Colonic mucosa (tissue), 4 donors: ENCODE measurements around the gene GULP1. TPM values are rescaled to one million over a fixed set of nuclear protein-coding genes. Genes with fewer than 3 reads are reported as not detected.

Source experiments
- DNase-seq: peaks from one replicate; pipeline ENCODE4 v3.0.0-alpha.2; 2020
- H3K27ac ChIP-seq: fragments of 200-600 bp; one replicate; pipeline ENCODE4 v1.8.0; 2021
- H3K27me3 ChIP-seq: fragments of 200-600 bp; one replicate; pipeline ENCODE4 v1.8.0; 2021
- H3K36me3 ChIP-seq: fragments of 200-600 bp; one replicate; pipeline ENCODE4 v1.8.0; 2021
- H3K4me1 ChIP-seq: fragments of 200-600 bp; one replicate; pipeline ENCODE4 v1.8.0; 2021; ENCODE audit warnings: mild to moderate bottlenecking
- H3K4me3 ChIP-seq: fragments of 200-600 bp; one replicate; pipeline ENCODE4 v1.8.0; 2021
- H3K9ac ChIP-seq, 2 donors: one replicate each; pipeline ENCODE4 v1.7.0; 2013; ENCODE audit warnings: control low read depth in 2 of 2, low read depth in 2 of 2, low read length in 2 of 2
- H3K9me3 ChIP-seq: fragments of 200-600 bp; one replicate; pipeline ENCODE4 v1.8.0; 2021
- CTCF ChIP-seq: fragments of 200-600 bp; IDR thresholded peaks from one replicate; pipeline ENCODE4 v1.8.0; 2022; ENCODE audit warnings: antibody characterized with exemption, mild to moderate bottlenecking
- intact Hi-C: fragments of 100-400 bp; cut with DNase I; formaldehyde crosslinking; loops from one replicate; pipeline ENCODE4 v1.14.1; 2022
- total RNA-seq, 2 donors: library from RNA; stranded (reverse); fragmentation: NEBNext Ultra II Directional in 1 of 2; extraction: Animal tissue kit (Norgen Biotek cat#: 25700) in 1 of 2; gene quantifications; one replicate each; pipeline ENCODE4 v1.2.1, GENCODE V29; 2021
- donor health status: healthy.
- donor health status: DM: no; HTN: no; CAD: no.
- donor health status: DM: no; HTN: no; CAD: no.

The GULP1 gene
- total RNA-seq, 2 donors from 2014 or later, result 10.4 to 11.8 TPM

GRCh38 chr2:188326290-188326668 lies 34.6 kb downstream of the GULP1 start:
- Histone ChIP-seq H3K4me1 (no peaks in the 10 kb centered on the region), H3K4me3 (no peak overlapping the region), H3K9ac (no peak overlapping the region), H3K27ac (no peak overlapping the region), H3K9me3 (no peaks in the 10 kb centered on the region), H3K36me3 (no peaks in the 10 kb centered on the region), H3K27me3 (no peaks in the 10 kb centered on the region)
- intact Hi-C loops, result no loop called here
- no peak for DNase-seq
- no peak for TF ChIP-seq CTCF

GRCh38 chr2:188326669-188327301 lies 35.1 kb downstream of the GULP1 start:
- no peak for DNase-seq

GRCh38 chr2:188327518-188328213 lies 36.0 kb downstream of the GULP1 start:
- no peak for DNase-seq
- H3K9ac ChIP-seq, result no peak overlapping the region
- H3K4me3 ChIP-seq, result no peak overlapping the region
- TF ChIP-seq CTCF, result no peak
- no peaks in the 10 kb centered on the region for H3K36me3 ChIP-seq
- no peaks in the 10 kb centered on the region for H3K4me1 ChIP-seq
- H3K27ac ChIP-seq, result no peak overlapping the region
- intact Hi-C loops, result no loop called here
- H3K27me3 ChIP-seq, result no peaks in the 10 kb centered on the region
- no peaks in the 10 kb centered on the region for H3K9me3 ChIP-seq

More at GRCh38 chr2:188326669-188327301, 35.1 kb downstream of the GULP1 start:
- Histone ChIP-seq H3K9me3 (no peaks in the 10 kb centered on the region), H3K27me3 (no peaks in the 10 kb centered on the region), H3K36me3 (no peaks in the 10 kb centered on the region), H3K27ac (no peak overlapping the region), H3K4me1 (no peaks in the 10 kb centered on the region), H3K4me3 (no peak overlapping the region), H3K9ac (no peak overlapping the region)
- no peak for TF ChIP-seq CTCF
- intact Hi-C loops, result no loop called here

GRCh38 chr2:188328419-188328818 lies 36.7 kb downstream of the GULP1 start:
- intact Hi-C loops, result no loop called here
- no peak for DNase-seq
- Histone ChIP-seq H3K27ac (no peak overlapping the region), H3K27me3 (no peaks in the 10 kb centered on the region), H3K4me3 (no peak overlapping the region), H3K4me1 (no peaks in the 10 kb centered on the region), H3K36me3 (no peaks in the 10 kb centered on the region), H3K9ac (no peak overlapping the region), H3K9me3 (no peaks in the 10 kb centered on the region)
- TF ChIP-seq CTCF, result no peak

GRCh38 chr2:188330316-188331053 lies 38.8 kb downstream of the GULP1 start:
- intact Hi-C loops, result no loop called here
- Histone ChIP-seq H3K4me1 (no peaks in the 10 kb centered on the region), H3K9me3 (no peaks in the 10 kb centered on the region), H3K27ac (no peak overlapping the region), H3K36me3 (no peaks in the 10 kb centered on the region), H3K4me3 (no peak overlapping the region), H3K27me3 (no peaks in the 10 kb centered on the region), H3K9ac (no peak overlapping the region)
- TF ChIP-seq CTCF, result no peak
- DNase-seq, result no peak
